ENCODE data around the gene SAP130. TPM values are rescaled to one million over a fixed set of nuclear protein-coding genes. Genes with fewer than 3 reads are reported as not detected.

Gene SAP130
- total and polyA plus RNA-seq, 2 of the 4 experiments (the other 2 are of a cell fraction): 6.1 to 17.1 TPM

DNA sequence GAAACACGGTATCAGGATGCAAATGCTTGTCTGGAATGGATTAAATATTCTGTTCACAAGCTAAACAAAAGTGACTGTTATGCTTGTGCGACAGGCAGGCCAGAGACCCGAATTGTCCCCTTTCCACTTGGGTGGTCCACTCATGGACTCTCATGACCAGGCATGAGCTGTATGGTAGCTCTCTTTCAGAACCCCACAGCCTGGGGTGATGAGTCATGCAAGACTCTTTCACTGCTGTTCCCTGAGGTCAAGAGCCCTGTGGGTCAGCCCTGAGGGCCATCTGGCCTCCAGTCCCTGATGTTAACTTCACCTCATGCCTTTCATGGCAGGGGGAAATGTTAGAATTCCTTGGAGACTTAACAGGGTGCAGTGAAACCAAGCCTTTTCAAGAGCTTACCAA lies 13.7 kb upstream of the SAP130 start:
- dilution Hi-C loops (cut with HindIII; ENCODE audit: low sequenced_read_pairs, unreplicated experiment) (no loop called here), in situ Hi-C loops (cut with MboI; ENCODE audit: low sequenced_read_pairs) (no loop called here), intact Hi-C loops (cut with micrococcal nuclease) (no loop called here)
- H2AK9ac ChIP-seq (replicated peaks; ENCODE audit: low read depth, low read length, poor library complexity): no peak overlapping the region
- H3K56ac ChIP-seq (ENCODE audit: extremely low read depth, insufficient read depth, low read length): no peak overlapping the region
- H2AK5ac ChIP-seq (ENCODE audit: low read depth, low read length): no peak overlapping the region
- H3K4me2 ChIP-seq (ENCODE audit: low read depth, low read length): no peak overlapping the region
- no peak overlapping the region for H2BK120ac ChIP-seq (ENCODE audit: low read depth, low read length)
- ATAC-seq (ENCODE audit: low read depth) (no peak), DNase-seq (no peak)
- H3K4ac ChIP-seq (ENCODE audit: low read depth, low read length): no peak overlapping the region
- peaks cover 26% of the 10 kb centered on the region for H3K9me3 ChIP-seq (ENCODE audit: control insufficient read depth, insufficient read depth, low read length)
- H2BK15ac ChIP-seq (ENCODE audit: low read depth, low read length): no peak overlapping the region
- H3K27me3 ChIP-seq (ENCODE audit: control insufficient read depth, insufficient read depth, low read length): peaks cover 2% of the 10 kb centered on the region; the same call in 1 of the 2 replicates
- no peak overlapping the region for H3K9ac ChIP-seq (ENCODE audit: low read depth, low read length)
- TF ChIP-seq RFX5 (IDR thresholded peaks at IDR 0.05; ENCODE audit: low read depth, low read length): no peak
- no peak for TF ChIP-seq BHLHE40 (IDR thresholded peaks at IDR 0.05; ENCODE audit: low read depth, low read length)
- no peak for TF ChIP-seq SMC3 (IDR thresholded peaks at IDR 0.05; ENCODE audit: low read depth, low read length)
- no peak for TF ChIP-seq FOS (IDR thresholded peaks at IDR 0.05; ENCODE audit: low read depth, low read length)
- no peak for TF ChIP-seq NFE2L2 (IDR thresholded peaks at IDR 0.05; ENCODE audit: low read depth, low read length)
- TF ChIP-seq, protein P1, sequence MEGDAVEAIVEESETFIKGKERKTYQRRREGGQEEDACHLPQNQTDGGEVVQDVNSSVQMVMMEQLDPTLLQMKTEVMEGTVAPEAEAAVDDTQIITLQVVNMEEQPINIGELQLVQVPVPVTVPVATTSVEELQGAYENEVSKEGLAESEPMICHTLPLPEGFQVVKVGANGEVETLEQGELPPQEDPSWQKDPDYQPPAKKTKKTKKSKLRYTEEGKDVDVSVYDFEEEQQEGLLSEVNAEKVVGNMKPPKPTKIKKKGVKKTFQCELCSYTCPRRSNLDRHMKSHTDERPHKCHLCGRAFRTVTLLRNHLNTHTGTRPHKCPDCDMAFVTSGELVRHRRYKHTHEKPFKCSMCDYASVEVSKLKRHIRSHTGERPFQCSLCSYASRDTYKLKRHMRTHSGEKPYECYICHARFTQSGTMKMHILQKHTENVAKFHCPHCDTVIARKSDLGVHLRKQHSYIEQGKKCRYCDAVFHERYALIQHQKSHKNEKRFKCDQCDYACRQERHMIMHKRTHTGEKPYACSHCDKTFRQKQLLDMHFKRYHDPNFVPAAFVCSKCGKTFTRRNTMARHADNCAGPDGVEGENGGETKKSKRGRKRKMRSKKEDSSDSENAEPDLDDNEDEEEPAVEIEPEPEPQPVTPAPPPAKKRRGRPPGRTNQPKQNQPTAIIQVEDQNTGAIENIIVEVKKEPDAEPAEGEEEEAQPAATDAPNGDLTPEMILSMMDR (conservative IDR thresholded peaks at IDR 0.05; ENCODE audit: low read depth, low read length): no peak
- TF ChIP-seq MAZ (IDR thresholded peaks at IDR 0.05; ENCODE audit: borderline replicate concordance, low read depth, low read length): no peak
- TF ChIP-seq, protein P2, sequence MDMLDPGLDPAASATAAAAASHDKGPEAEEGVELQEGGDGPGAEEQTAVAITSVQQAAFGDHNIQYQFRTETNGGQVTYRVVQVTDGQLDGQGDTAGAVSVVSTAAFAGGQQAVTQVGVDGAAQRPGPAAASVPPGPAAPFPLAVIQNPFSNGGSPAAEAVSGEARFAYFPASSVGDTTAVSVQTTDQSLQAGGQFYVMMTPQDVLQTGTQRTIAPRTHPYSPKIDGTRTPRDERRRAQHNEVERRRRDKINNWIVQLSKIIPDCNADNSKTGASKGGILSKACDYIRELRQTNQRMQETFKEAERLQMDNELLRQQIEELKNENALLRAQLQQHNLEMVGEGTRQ (IDR thresholded peaks at IDR 0.05; ENCODE audit: low read depth, low read length): no peak
- BruUV-seq (replicated peaks): no TSS peak
- H3K27ac ChIP-seq (ENCODE audit: insufficient read depth, low read length): no peak overlapping the region
- no peak overlapping the region for H2BK20ac ChIP-seq (ENCODE audit: low read depth, low read length)
- CTCF ChIA-PET: no interaction called here
- H3K18ac ChIP-seq (ENCODE audit: low read depth, low read length): no peak overlapping the region
- no peak overlapping the region for H4K5ac ChIP-seq (ENCODE audit: low read depth, low read length)
- H4K91ac ChIP-seq (ENCODE audit: insufficient read depth, low read depth, low read length): no peak overlapping the region
- H4K8ac ChIP-seq (ENCODE audit: low read depth in 2 of 2, low read length in 2 of 2): no peak overlapping the region
- POLR2A ChIA-PET (ENCODE audit: unreplicated experiment): no interaction called here
- H2AFZ ChIP-seq (replicated peaks; ENCODE audit: low read length, poor library complexity): no peak overlapping the region
- no peaks in the 10 kb centered on the region for H3K4me1 ChIP-seq (ENCODE audit: control insufficient read depth, insufficient read depth, low read length)
- H2BK5ac ChIP-seq (ENCODE audit: low read depth, low read length, poor library complexity, severe bottlenecking): no peak overlapping the region
- WGBS, 2 experiments (ENCODE audit: extremely low coverage in 2 of 2, insufficient read length in 1 of 2): 67% methylated on average over 1 of the region's 3 CpGs; no CpG with 5 or more reads in 1 of the 2 experiments
- H3K14ac ChIP-seq (replicated peaks; ENCODE audit: low read depth, low read length): no peak overlapping the region
- H4K20me1 ChIP-seq (ENCODE audit: insufficient read depth, low read length): no peaks in the 10 kb centered on the region
- no peaks in the 10 kb centered on the region for H3K9me1 ChIP-seq (ENCODE audit: insufficient read depth, low read length)
- no peak overlapping the region for H3K23ac ChIP-seq (ENCODE audit: low read depth, low read length)
- no peaks in the 10 kb centered on the region for H3K79me1 ChIP-seq (ENCODE audit: low read depth in 1 of 2, low read length in 2 of 2)
- no peaks in the 10 kb centered on the region for H3K36me3 ChIP-seq (ENCODE audit: control insufficient read depth, insufficient read depth, low read length)
- H3K4me3 ChIP-seq (ENCODE audit: insufficient read depth, low read depth, low read length): no peak overlapping the region

Measured in IMR-90 (cell line).